Measurements from ENCODE around the gene ME2. TPM values are rescaled to one million over a fixed set of nuclear protein-coding genes. Genes with fewer than 3 reads are reported as not detected.

The ME2 gene
- total and polyA plus RNA-seq, 9 of the 15 experiments (the other 6 are each of a cell fraction or from before 2014, with no cell fraction given): 12.3 to 54.4 (median 36.2) TPM

GRCh38 chr18:50918153-50918552 lies 39.2 kb downstream of the ME2 start (continued):
- TF ChIP-seq PATZ1 (CRISPR knock-in tag; IDR thresholded peaks at IDR 0.05; ENCODE audit: borderline replicate concordance) (no peak), ZFP1 (CRISPR knock-in tag; IDR thresholded peaks at IDR 0.05) (no peak), ARID1B (IDR thresholded peaks at IDR 0.05) (peak; percentile 79), NUFIP1 (IDR thresholded peaks at IDR 0.05; ENCODE audit: partially characterized antibody) (no peak), MTA1 (IDR thresholded peaks at IDR 0.05; ENCODE audit: borderline replicate concordance) (no peak), ESRRB (CRISPR knock-in tag; IDR thresholded peaks at IDR 0.05; ENCODE audit: borderline replicate concordance) (no peak), SMARCA4 (IDR thresholded peaks at IDR 0.05) (peak; percentile 41; the same call in 1 of the 2 replicates), CEBPZ (IDR thresholded peaks at IDR 0.05; ENCODE audit: borderline replicate concordance, low read depth, low read length) (no peak), CHD1 (IDR thresholded peaks at IDR 0.05; ENCODE audit: low read length) (no peak), ASH1L (IDR thresholded peaks at IDR 0.05; ENCODE audit: borderline replicate concordance, low read depth, partially characterized antibody) (no peak), ZNF780A (CRISPR knock-in tag; IDR thresholded peaks at IDR 0.05) (no peak)

Measured in K562 (cell line).